H9 (cell line): ENCODE measurements around the gene GBP7. TPM values are rescaled to one million over a fixed set of nuclear protein-coding genes. Genes with fewer than 3 reads are reported as not detected.

ENCODE experiments used
- DNase-seq: peaks from one replicate; pipeline ENCODE4 v3.0.0-alpha.2; 2017
- H2AFZ ChIP-seq: one replicate; pipeline ENCODE4 v1.6.1; 2013; ENCODE audit warnings: mild to moderate bottlenecking, low read length, control low read depth, moderate library complexity
- H2AK5ac ChIP-seq: 2 replicates; pipeline ENCODE4 v1.6.1; 2013; ENCODE audit warnings: low read length, control low read depth, mixed read lengths; ENCODE audit not compliant: insufficient read length
- H2BK120ac ChIP-seq: one replicate; pipeline ENCODE4 v1.6.1; 2013; ENCODE audit warnings: low read depth, mild to moderate bottlenecking, low read length, control low read depth, inconsistent platforms; ENCODE audit not compliant: poor library complexity, severe bottlenecking
- H2BK12ac ChIP-seq: 2 replicates; pipeline ENCODE4 v1.6.1; 2013; ENCODE audit warnings: low read length, control low read depth, mixed read lengths, low read depth; ENCODE audit not compliant: insufficient read length
- H2BK15ac ChIP-seq: 2 replicates; pipeline ENCODE4 v1.6.1; 2013; ENCODE audit warnings: low read depth, low read length, control low read depth
- H2BK20ac ChIP-seq: one replicate; pipeline ENCODE4 v1.6.1; 2013; ENCODE audit warnings: low read depth, mild to moderate bottlenecking, low read length, control low read depth, inconsistent platforms; ENCODE audit not compliant: poor library complexity, severe bottlenecking
- H2BK5ac ChIP-seq: 2 replicates; pipeline ENCODE4 v1.6.1; 2013; ENCODE audit warnings: low read length, control low read depth, mixed read lengths; ENCODE audit not compliant: insufficient read length
- H3K14ac ChIP-seq: 2 replicates; pipeline ENCODE4 v1.6.1; 2013; ENCODE audit warnings: low read length, control low read depth; ENCODE audit not compliant: insufficient read depth
- H3K18ac ChIP-seq: 2 replicates; pipeline ENCODE4 v1.6.1; 2013; ENCODE audit warnings: low read depth, mild to moderate bottlenecking, mixed read lengths, low read length, control low read depth; ENCODE audit not compliant: insufficient read length
- H3K23ac ChIP-seq: 2 replicates; pipeline ENCODE4 v1.6.1; 2013; ENCODE audit warnings: low read length, control low read depth, mixed read lengths, low read depth; ENCODE audit not compliant: insufficient read length
- H3K23me2 ChIP-seq: 2 replicates; pipeline ENCODE4 v1.6.1; 2013; ENCODE audit warnings: low read depth, mild to moderate bottlenecking, mixed read lengths, low read length, control low read depth; ENCODE audit not compliant: insufficient read length, poor library complexity, severe bottlenecking
- H3K27ac ChIP-seq: 2 replicates; pipeline ENCODE4 v1.5.1; 2013; ENCODE audit warnings: low read length, control low read depth, mixed read lengths, low read depth; ENCODE audit not compliant: insufficient read length
- H3K27me3 ChIP-seq: 2 replicates; pipeline ENCODE4 v1.6.1; 2013; ENCODE audit warnings: low read length, control low read depth, inconsistent platforms; ENCODE audit not compliant: insufficient read depth
- H3K4ac ChIP-seq: 2 replicates; pipeline ENCODE4 v1.6.1; 2013; ENCODE audit warnings: low read depth, mild to moderate bottlenecking, control low read depth, inconsistent platforms, low read length, moderate library complexity
- H3K4me1 ChIP-seq: 2 replicates; pipeline ENCODE4 v1.6.1; 2013; ENCODE audit warnings: low read length, control low read depth, inconsistent platforms; ENCODE audit not compliant: insufficient read depth
- H3K4me2 ChIP-seq: 2 replicates; pipeline ENCODE4 v1.6.1; 2013; ENCODE audit warnings: low read length, control low read depth, mixed read lengths; ENCODE audit not compliant: insufficient read length, insufficient read depth
- H3K56ac ChIP-seq: 2 replicates; pipeline ENCODE4 v1.6.1; 2013; ENCODE audit warnings: low read depth, mild to moderate bottlenecking, mixed read lengths, low read length, control low read depth; ENCODE audit not compliant: insufficient read length
- H3K79me1 ChIP-seq: 2 replicates; pipeline ENCODE4 v1.6.1; 2013; ENCODE audit warnings: low read depth, mild to moderate bottlenecking, moderate library complexity, low read length, control low read depth, inconsistent platforms; ENCODE audit not compliant: insufficient read depth, poor library complexity, severe bottlenecking
- H3K79me2 ChIP-seq: 2 replicates; pipeline ENCODE4 v1.6.1; 2013; ENCODE audit warnings: low read length, control low read depth, inconsistent platforms; ENCODE audit not compliant: insufficient read depth
- H3K9ac ChIP-seq: 2 replicates; pipeline ENCODE4 v1.6.1; 2013; ENCODE audit warnings: low read length, control low read depth, mixed read lengths; ENCODE audit not compliant: insufficient read length; ENCODE audit errors: extremely low read depth
- H3K9me3 ChIP-seq: one replicate; pipeline ENCODE4 v1.6.1; 2013; ENCODE audit warnings: low read depth, low read length, inconsistent platforms; ENCODE audit not compliant: control insufficient read depth
- H3T11ph ChIP-seq: one replicate; pipeline ENCODE4 v1.6.1; 2013; ENCODE audit warnings: mild to moderate bottlenecking, low read length, control low read depth, inconsistent platforms
- H4K20me1 ChIP-seq: one replicate; pipeline ENCODE4 v1.6.1; 2013; ENCODE audit not compliant: control insufficient read depth, insufficient read length, insufficient read depth
- H4K5ac ChIP-seq: 2 replicates; pipeline ENCODE4 v1.6.1; 2013; ENCODE audit warnings: low read depth, mild to moderate bottlenecking, mixed read lengths, low read length, control low read depth; ENCODE audit not compliant: insufficient read length
- H4K8ac ChIP-seq: replicated peaks from 2 replicates; pipeline ENCODE4 v1.6.1; 2013; ENCODE audit warnings: low read length, control low read depth, mixed read lengths, low read depth; ENCODE audit not compliant: insufficient read length
- H4K91ac ChIP-seq: 2 replicates; pipeline ENCODE4 v1.6.1; 2013; ENCODE audit warnings: low read depth, mild to moderate bottlenecking, moderate library complexity, mixed read lengths, low read length, control low read depth; ENCODE audit not compliant: insufficient read length
- H3K27ac Mint-ChIP-seq, 3 experiments: 2 replicates in 2 of 3; 3 replicates in 1 of 3; pipeline ENCODE4 v1.8.0; 2020 to 2021; ENCODE audit warnings: mixed read lengths in 3 of 3, mild to moderate bottlenecking in 1 of 3, moderate library complexity in 1 of 3
- H3K27me3 Mint-ChIP-seq: 2 replicates; pipeline ENCODE4 v1.8.0; 2021; ENCODE audit warnings: low read depth, mild to moderate bottlenecking, moderate library complexity, mixed read lengths
- H3K36me3 Mint-ChIP-seq, 3 experiments: 2 replicates in 2 of 3; 3 replicates in 1 of 3; pipeline ENCODE4 v1.8.0; 2020 to 2021; ENCODE audit warnings: low read depth in 3 of 3, mixed read lengths in 3 of 3; ENCODE audit not compliant: insufficient read depth in 1 of 3
- H3K4me1 Mint-ChIP-seq, 2 experiments: 2 replicates each; pipeline ENCODE4 v1.8.0; 2020; ENCODE audit warnings: mixed read lengths in 2 of 2
- H3K4me3 Mint-ChIP-seq, 2 experiments: 2 replicates in 1 of 2; 3 replicates in 1 of 2; pipeline ENCODE4 v1.8.0; 2020 to 2021; ENCODE audit warnings: mild to moderate bottlenecking in 2 of 2, mixed read lengths in 2 of 2, moderate library complexity in 1 of 2
- H3K9me3 Mint-ChIP-seq, 2 experiments: 2 replicates in 1 of 2; 3 replicates in 1 of 2; pipeline ENCODE4 v1.8.0; 2020; ENCODE audit warnings: mild to moderate bottlenecking in 2 of 2, mixed read lengths in 2 of 2, moderate library complexity in 1 of 2
- WGBS: extraction: QIAGEN DNeasy Blood & Tissue Kit; methylation state at CpG from one replicate; pipeline ENCODE4 v1.1.7; 2013; ENCODE audit warnings: missing lambda C conversion rate, low lambda C conversion rate, mixed read lengths; ENCODE audit not compliant: insufficient read length; ENCODE audit errors: extremely low coverage; 5-methylcytosine and 5-hydroxymethylcytosine counted together
- total RNA-seq: library from RNA; stranded (reverse); gene quantifications from 2 replicates; pipeline ENCODE4 v1.2.1, GENCODE V29; 2021
- TF ChIP-seq, protein P1 (sequence below): fragments of 200-600 bp; sonication (generic); conservative IDR thresholded peaks from 3 replicates; pipeline ENCODE4 v1.8.0; 2021; ENCODE audit warnings: antibody characterized with exemption, mild to moderate bottlenecking

Gene GBP7
- total RNA-seq, 1 experiment from 2014 or later: not detected

DNA sequence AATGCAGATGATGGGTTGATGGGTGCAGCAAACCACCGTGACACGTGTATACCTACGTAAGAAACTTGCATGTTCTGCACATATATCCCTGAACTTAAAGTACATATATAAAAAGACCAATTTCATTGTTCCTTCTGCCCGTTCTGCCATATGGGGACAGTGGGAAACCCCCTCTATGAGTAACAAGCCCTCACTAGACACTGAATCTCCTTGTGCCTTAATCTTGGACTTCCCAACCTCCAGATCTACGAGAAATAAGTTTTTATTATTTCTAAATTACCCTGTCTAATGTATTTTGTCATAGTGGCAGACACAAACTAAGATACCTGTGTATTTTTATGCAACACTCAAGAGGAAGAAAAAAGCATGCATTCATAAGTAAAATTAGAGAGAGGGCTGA lies 10.0 kb downstream of the GBP7 start:
- TF ChIP-seq, protein P1, sequence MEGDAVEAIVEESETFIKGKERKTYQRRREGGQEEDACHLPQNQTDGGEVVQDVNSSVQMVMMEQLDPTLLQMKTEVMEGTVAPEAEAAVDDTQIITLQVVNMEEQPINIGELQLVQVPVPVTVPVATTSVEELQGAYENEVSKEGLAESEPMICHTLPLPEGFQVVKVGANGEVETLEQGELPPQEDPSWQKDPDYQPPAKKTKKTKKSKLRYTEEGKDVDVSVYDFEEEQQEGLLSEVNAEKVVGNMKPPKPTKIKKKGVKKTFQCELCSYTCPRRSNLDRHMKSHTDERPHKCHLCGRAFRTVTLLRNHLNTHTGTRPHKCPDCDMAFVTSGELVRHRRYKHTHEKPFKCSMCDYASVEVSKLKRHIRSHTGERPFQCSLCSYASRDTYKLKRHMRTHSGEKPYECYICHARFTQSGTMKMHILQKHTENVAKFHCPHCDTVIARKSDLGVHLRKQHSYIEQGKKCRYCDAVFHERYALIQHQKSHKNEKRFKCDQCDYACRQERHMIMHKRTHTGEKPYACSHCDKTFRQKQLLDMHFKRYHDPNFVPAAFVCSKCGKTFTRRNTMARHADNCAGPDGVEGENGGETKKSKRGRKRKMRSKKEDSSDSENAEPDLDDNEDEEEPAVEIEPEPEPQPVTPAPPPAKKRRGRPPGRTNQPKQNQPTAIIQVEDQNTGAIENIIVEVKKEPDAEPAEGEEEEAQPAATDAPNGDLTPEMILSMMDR: no peak
- Histone ChIP-seq H3K4me1 (no peaks in the 10 kb centered on the region), H4K20me1 (no peaks in the 10 kb centered on the region), H4K8ac (no peak overlapping the region), H3K4ac (no peak overlapping the region), H2AK5ac (no peak overlapping the region), H2BK15ac (no peak overlapping the region), H3T11ph (no peak overlapping the region), H3K23ac (no peak overlapping the region), H4K5ac (no peak overlapping the region), H3K27ac (no peak overlapping the region), H2AFZ (no peak overlapping the region), H2BK20ac (no peak overlapping the region), H3K27me3 (no peaks in the 10 kb centered on the region), H2BK5ac (no peak overlapping the region), H3K18ac (no peak overlapping the region), H3K23me2 (no peaks in the 10 kb centered on the region), H2BK120ac (no peak overlapping the region), H3K4me2 (no peak overlapping the region), H3K9ac (no peak overlapping the region), H3K9me3 (no peaks in the 10 kb centered on the region), H3K79me1 (no peaks in the 10 kb centered on the region), H3K79me2 (no peaks in the 10 kb centered on the region), H4K91ac (no peak overlapping the region), H2BK12ac (no peak overlapping the region), H3K56ac (no peak overlapping the region), H3K14ac (no peak overlapping the region)
- H3K4me3 Mint-ChIP-seq: no peak overlapping the region
- no peaks in the 10 kb centered on the region for H3K4me1 Mint-ChIP-seq
- H3K9me3 Mint-ChIP-seq: peaks cover 0 to 5% of the 10 kb centered on the region in 2 experiments; a peak in 3 of 5 replicates
- no peaks in the 10 kb centered on the region; the same call in 1 of the 2 replicates for H3K27me3 Mint-ChIP-seq
- no CpG with 5 or more reads among the region's 5 CpGs for WGBS
- no peaks in the 10 kb centered on the region for H3K36me3 Mint-ChIP-seq
- no peak overlapping the region for H3K27ac Mint-ChIP-seq
- no peak for DNase-seq
